HG03565 (cell line): Measurements from ENCODE around the gene MFSD12.

Source experiments
- ATAC-seq: cut with Tn5 transposase; IDR thresholded peaks from one replicate; pipeline ENCODE4 v1.9.1; 2021; ENCODE audit warnings: mild to moderate bottlenecking, moderate library complexity; ENCODE audit not compliant: unreplicated experiment

MFSD12 gene

GRCh38 chr19:3563709-3564524 is 6.5 kb upstream of the MFSD12 start:
- ATAC-seq, result no peak

- no peak for ATAC-seq
These were observed 367 bp downstream of the MFSD12 start for GRCh38 chr19:3556978-3557460.

- no peak for ATAC-seq
These were observed 886 bp downstream of the MFSD12 start for GRCh38 chr19:3556423-3556977.

- no peak for ATAC-seq
These were observed 1.5 kb downstream of the MFSD12 start for GRCh38 chr19:3555653-3556422.

DNA sequence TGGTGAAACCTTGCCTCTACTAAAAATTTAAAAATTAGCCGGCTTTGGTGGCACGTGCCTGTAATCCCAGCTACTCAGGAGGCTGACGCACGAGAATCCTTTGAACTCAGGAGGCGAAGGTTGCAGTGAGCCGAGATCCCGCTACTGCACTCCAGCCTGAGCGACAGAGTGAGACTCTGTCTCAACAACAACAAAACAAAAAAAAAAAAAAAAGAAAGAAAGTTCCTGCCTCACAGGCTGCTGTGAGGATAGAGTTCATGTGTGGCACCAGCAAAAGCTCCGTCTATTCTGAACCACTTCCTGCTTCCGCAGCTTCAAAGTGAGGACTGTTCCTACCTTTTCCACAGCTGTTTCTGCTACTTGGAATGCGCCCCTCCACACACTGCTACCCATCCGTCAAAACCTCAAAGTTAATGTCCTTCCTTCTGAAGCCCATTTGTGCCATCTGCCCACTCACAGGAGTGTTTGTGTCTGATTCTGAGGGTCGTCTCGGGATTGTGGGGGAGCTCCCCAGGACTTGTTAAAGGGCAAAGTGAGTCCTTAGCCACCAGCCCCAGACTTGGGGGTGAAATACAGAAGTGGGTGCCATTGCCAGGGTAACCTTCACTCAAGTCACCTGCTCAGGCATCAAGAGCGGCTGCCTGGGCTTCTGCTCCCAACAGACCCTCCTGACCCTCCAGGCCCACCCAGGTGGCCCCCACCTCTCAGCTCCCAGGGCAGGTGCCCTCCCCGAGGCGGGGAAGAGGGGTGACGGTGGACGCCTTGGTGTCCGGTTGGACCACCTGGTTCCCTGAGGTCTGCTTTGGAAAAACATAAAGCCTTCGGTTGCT is 2.9 kb downstream of the MFSD12 start:
- no peak for ATAC-seq

GRCh38 chr19:3551792-3552095 is 5.6 kb downstream of the MFSD12 start:
- ATAC-seq, result no peak

- no peak for ATAC-seq
These were observed 6.2 kb downstream of the MFSD12 start for GRCh38 chr19:3550947-3551791.

DNA sequence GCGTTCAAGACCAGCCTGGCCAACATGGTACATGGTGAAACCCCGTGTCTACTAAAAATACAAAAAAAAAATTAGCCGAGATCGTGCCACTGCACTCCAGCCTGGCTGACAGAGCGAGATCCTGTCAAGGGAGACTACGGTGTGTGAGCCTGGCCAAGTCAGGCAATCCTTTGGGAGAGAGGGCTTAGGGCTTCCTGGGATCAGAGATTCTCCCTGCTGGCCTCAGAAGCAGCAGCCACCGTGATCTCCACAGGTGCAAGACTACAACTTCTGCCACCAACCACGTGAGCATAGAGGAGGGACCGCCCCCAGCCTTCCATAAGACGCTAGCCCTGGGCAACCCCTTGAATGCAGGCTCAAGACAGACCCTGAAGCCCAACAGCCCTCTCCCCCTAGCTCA is 7.6 kb downstream of the MFSD12 start:
- ATAC-seq, result no peak

DNA sequence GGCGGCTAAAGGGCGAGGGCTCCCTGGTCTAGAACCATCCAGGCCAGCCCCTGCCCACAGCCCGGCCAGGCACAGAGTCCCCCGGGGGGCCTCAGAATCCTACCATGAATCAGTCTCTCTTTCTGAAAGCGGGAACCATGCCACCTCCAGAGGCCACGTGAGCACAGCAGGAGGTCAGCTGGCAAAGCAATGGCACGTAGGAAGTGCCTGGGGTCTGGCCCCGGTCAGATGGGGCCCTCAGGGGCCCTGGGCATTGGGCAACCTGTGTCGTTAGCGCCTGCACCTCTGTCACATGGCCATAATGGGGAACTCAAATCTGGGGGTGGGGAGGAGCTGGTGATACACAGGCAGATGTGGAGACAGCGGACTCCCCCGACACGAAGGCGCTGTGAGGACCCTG is 8.8 kb downstream of the MFSD12 start:
- no peak for ATAC-seq

DNA sequence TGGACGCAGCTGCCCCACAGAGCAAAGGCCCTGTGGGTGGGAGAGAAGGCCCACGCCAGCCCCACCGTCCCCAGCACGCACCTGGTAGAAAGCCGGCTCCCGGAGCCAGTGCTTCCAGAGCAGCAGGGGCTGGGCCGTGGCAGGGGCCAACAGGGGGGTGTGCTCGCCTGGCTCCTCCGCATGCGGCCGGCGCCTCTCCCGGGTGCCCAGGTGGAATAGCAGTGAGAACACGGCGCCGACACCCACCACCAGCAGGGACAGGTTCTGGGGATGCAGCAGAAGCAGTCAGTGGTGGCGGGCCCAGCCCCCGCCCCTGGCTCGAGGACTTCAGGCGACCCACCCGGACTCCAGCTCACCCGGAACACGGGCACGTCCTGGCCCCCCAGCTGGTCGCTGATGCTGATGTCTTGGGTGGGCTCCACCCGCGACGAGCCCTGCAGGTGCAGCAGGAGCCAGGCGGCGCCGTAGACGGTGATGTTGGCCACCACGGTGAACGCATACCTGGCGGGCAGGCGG is 9.6 kb downstream of the MFSD12 start:
- no peak for ATAC-seq

- ATAC-seq, result no peak
These were observed 10.1 kb downstream of the MFSD12 start for GRCh38 chr19:3547301-3547731.

DNA sequence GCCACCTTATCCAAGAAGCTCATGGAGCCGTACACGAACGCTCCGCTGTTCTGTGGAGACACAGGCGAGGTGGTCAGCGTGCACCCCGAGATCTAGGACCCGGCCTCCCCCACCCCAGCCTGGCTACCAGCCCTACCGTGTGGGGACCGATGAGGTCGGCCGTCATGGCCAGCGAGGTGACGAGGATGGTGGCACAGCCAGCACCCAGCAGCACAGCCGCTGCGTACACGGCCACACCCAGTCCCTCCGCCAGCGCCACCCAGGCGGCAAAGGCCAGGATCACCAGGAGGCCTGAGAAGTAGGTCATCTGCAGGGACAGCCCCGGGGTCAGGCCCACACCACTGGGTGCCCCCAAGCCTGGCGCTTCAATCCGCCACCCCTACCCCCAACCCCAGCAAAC is 11.3 kb downstream of the MFSD12 start:
- no peak for ATAC-seq

- ATAC-seq, result no peak
These were observed 11.7 kb downstream of the MFSD12 start for GRCh38 chr19:3545669-3546034.

- ATAC-seq, result no peak
These were observed 12.4 kb downstream of the MFSD12 start for GRCh38 chr19:3544742-3545668.

- no peak for ATAC-seq
These were observed 13.4 kb downstream of the MFSD12 start for GRCh38 chr19:3544058-3544376.

DNA sequence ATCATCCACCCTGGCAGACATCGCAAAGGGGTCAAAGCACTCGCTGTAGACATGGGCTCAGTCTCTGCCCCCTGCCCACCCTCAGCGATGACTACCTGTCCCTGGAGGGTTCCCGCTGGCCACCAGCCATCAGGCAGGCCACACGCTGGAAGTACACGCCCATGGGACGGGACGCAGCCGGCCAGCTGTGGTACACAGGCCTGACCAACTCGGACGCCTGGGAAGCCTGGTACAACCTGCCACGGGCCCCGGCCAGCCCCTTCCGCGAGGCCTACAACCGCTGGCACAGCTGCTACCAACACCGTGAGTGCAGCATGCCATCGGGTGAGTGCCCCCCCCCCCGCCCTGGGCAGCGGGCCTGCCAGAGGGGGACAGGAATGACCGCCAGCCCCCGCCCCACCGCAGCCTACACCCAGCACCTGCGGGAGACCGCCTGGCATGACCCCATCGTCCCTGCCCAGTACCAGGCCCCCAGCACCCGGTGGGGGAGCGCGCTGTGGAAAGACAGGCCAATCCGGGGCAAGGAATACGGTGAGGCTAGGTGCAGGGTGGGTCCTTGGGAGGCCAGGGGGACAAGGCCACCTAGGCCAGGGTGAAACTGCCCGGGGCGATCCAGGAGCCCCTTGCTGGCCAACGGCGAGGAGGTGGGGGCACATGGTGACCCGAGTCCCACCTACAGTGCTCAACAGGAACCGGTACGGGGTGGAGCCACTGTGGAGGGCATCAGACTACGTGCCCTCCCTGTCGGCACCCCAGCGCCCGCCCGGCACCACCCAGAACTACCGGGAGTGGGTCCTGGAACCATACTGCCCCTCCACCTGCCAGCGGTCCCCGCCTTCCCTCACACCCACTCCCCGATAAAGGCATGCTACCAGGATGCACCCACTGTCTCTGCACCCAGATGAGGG is 14.0 kb downstream of the MFSD12 start:
- ATAC-seq, result no peak

- ATAC-seq, result no peak
These were observed 17.6 kb downstream of the MFSD12 start for GRCh38 chr19:3539756-3540118.
